Esophagus squamous epithelium (tissue), 4 donors: Measurements from ENCODE around the gene GRIN2C.

Experiments
- CTCF ChIP-seq, 6 experiments: fragments of 450-650 bp in 4 of 6; fragments of 200-600 bp in 2 of 6; sonication (generic) in 2 of 6; IDR thresholded peaks; one replicate each; pipeline ENCODE4 v1.5.1; 2016 to 2019; ENCODE audit warnings: antibody characterized with exemption in 6 of 6, mild to moderate bottlenecking in 4 of 6, moderate library complexity in 4 of 6
- POLR2A ChIP-seq, 4 donors: fragments of 450-650 bp; IDR thresholded peaks; one replicate each; pipeline ENCODE4 v1.6.1; 2017; ENCODE audit warnings: antibody characterized with exemption in 4 of 4, mild to moderate bottlenecking in 4 of 4, moderate library complexity in 3 of 4

- no peak for TF ChIP-seq CTCF (IDR thresholded peaks at IDR 0.05)
- no peak for TF ChIP-seq POLR2A (IDR thresholded peaks at IDR 0.05)
These were observed 6.0 kb downstream of the GRIN2C start for GRCh38 chr17:74853669-74854068.
